Stomach (tissue), 4 donors: ENCODE results near the gene DDAH1.

Experiments used
- POLR2A ChIP-seq, 4 donors: fragments of 450-650 bp; IDR thresholded peaks; one replicate each; pipeline ENCODE4 v1.6.1; 2016; ENCODE audit warnings: antibody characterized with exemption in 4 of 4, control low read depth in 2 of 4, mild to moderate bottlenecking in 1 of 4, moderate library complexity in 1 of 4
- TF ChIP-seq, protein P1 (sequence below), 7 experiments: fragments of 450-650 bp in 4 of 7; fragments of 200-600 bp in 3 of 7; sonication (generic) in 3 of 7; IDR thresholded peaks; one replicate each; pipeline ENCODE4 v1.5.1; 2016 to 2019; ENCODE audit warnings: antibody characterized with exemption in 7 of 7, control low read depth in 2 of 7, mild to moderate bottlenecking in 1 of 7

DNA sequence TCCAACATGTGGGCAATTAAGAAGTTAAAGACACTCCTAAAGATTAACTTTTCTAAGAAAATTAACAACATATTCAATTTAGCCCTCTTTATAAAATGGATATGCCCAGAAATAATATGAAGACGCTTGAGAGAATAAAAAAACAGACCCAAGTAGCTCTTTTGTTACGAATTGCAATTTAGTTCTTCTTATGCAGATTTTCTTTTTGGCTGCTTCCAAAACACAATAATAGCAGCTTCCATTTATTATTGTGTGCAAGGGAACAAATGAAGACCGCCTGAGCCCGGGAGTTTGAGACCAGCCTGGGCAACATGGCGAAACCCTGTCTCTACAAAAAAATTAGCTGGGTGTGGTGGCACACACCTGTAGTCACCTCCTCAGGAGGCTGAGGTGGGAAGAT is 138.1 kb downstream of the DDAH1 start:
- TF ChIP-seq, protein P1, sequence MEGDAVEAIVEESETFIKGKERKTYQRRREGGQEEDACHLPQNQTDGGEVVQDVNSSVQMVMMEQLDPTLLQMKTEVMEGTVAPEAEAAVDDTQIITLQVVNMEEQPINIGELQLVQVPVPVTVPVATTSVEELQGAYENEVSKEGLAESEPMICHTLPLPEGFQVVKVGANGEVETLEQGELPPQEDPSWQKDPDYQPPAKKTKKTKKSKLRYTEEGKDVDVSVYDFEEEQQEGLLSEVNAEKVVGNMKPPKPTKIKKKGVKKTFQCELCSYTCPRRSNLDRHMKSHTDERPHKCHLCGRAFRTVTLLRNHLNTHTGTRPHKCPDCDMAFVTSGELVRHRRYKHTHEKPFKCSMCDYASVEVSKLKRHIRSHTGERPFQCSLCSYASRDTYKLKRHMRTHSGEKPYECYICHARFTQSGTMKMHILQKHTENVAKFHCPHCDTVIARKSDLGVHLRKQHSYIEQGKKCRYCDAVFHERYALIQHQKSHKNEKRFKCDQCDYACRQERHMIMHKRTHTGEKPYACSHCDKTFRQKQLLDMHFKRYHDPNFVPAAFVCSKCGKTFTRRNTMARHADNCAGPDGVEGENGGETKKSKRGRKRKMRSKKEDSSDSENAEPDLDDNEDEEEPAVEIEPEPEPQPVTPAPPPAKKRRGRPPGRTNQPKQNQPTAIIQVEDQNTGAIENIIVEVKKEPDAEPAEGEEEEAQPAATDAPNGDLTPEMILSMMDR (IDR thresholded peaks at IDR 0.05) = no peak
- TF ChIP-seq POLR2A (IDR thresholded peaks at IDR 0.05) = no peak
